Measurements from ENCODE around the gene SYAP1. TPM values are rescaled to one million over a fixed set of nuclear protein-coding genes. Genes with fewer than 3 reads are reported as not detected.

The SYAP1 gene
- total and polyA plus RNA-seq, 2 of the 8 experiments (the other 6 are each of a cell fraction or from before 2014, with no cell fraction given) = 2.9 to 20.3 TPM

DNA sequence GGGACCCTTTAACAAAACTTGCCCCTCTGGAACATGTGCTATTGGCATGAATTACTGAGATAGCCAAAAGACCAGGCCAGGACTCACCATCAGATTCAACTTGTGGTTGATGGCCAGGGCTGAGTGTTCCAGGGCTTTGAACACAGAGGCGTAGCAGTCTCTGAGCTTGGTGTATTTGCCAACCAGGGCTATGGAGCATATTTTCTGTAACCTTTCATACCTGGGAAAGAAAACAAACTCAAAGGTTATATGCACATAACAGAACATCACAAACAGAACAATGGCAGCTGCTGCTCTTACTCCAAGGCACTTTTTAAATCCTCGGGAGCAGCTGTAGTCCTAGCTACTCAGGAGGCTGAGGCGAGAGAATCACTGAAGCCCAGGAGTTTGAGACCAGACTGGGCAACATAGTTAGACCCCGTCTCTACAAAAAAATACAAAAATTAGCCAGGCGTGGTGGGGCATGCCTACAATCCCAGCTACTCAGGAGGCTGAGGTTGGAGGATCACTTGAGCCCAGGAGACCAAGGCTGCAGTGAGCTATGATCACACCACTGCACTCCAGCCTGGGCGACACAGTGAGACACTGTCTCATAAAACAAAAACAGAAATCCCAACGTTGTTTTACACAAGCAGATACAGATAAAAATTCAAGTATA lies 36.3 kb upstream of the SYAP1 start:
- Histone ChIP-seq H3K27ac (ENCODE audit: low read depth, low read length) (no peak overlapping the region), H3K4me3 (ENCODE audit: extremely low read depth in 1 of 4, insufficient read depth in 2 of 4, low read depth in 3 of 4, low read length in 4 of 4) (no peak overlapping the region), H4K20me1 (replicated peaks in 1 of 2; ENCODE audit: control insufficient read depth in 1 of 2, insufficient read depth in 2 of 2, low read length in 2 of 2) (no peaks in the 10 kb centered on the region), H2BK12ac (ENCODE audit: low read depth, low read length) (no peak overlapping the region), H3K18ac (ENCODE audit: extremely low read depth, low read length) (no peak overlapping the region), H2BK5ac (ENCODE audit: low read depth, low read length) (no peak overlapping the region), H3K79me1 (ENCODE audit: low read depth, low read length) (no peaks in the 10 kb centered on the region), H4K91ac (replicated peaks; ENCODE audit: insufficient read length, low read length) (no peak overlapping the region), H3K23me2 (ENCODE audit: low read depth, low read length) (no peaks in the 10 kb centered on the region), H2AK5ac (ENCODE audit: low read depth, low read length) (no peak overlapping the region), H3K14ac (ENCODE audit: insufficient read length) (no peak overlapping the region), H2BK120ac (replicated peaks; ENCODE audit: low read depth, low read length) (no peak overlapping the region), H2BK20ac (ENCODE audit: low read length) (no peak overlapping the region), H3K36me3 (ENCODE audit: control insufficient read depth in 2 of 4, insufficient read depth in 4 of 4, low read length in 3 of 4) (peaks cover 7 to 48% (median 21%) of the 10 kb centered on the region in 4 experiments; a peak in 6 of 8 replicates), H2BK15ac (ENCODE audit: low read length) (no peak overlapping the region), H3K23ac (ENCODE audit: insufficient read length) (no peak overlapping the region), H3K4me2 (ENCODE audit: insufficient read depth in 1 of 2, low read depth in 2 of 2, low read length in 2 of 2) (no peak overlapping the region), H2AFZ (ENCODE audit: low read length) (no peak overlapping the region), H3K9ac (replicated peaks in 1 of 4; ENCODE audit: extremely low read depth in 1 of 4, low read depth in 3 of 4, low read length in 3 of 4) (no peak overlapping the region), H3K4me1 (replicated peaks in 1 of 4; ENCODE audit: control insufficient read depth in 3 of 4, insufficient read depth in 4 of 4, low read length in 3 of 4) (no peaks in the 10 kb centered on the region), H3K4ac (replicated peaks; ENCODE audit: insufficient read length, low read depth, low read length) (no peak overlapping the region), H4K5ac (ENCODE audit: insufficient read length, low read depth, low read length) (no peak overlapping the region), H3K56ac (replicated peaks; ENCODE audit: insufficient read length, low read depth, low read length) (no peak overlapping the region), H3K9me3 (ENCODE audit: insufficient read depth in 2 of 2, low read depth in 1 of 2, low read length in 1 of 2) (no peaks in the 10 kb centered on the region), H3K79me2 (ENCODE audit: control insufficient read depth in 1 of 2, insufficient read depth in 2 of 2, low read length in 2 of 2) (no peaks in the 10 kb centered on the region), H4K8ac (ENCODE audit: extremely low read depth, insufficient read depth, low read length) (no peak overlapping the region), H3K27me3 (replicated peaks in 1 of 4; ENCODE audit: control insufficient read depth in 3 of 4, extremely low read depth in 1 of 4, insufficient read depth in 3 of 4, low read length in 3 of 4) (no peaks in the 10 kb centered on the region)
- FAIRE-seq = no peak
- 94% methylated on average over 4 of the region's 7 CpGs; no CpG with 5 or more reads in 1 of the 2 experiments for WGBS, 2 experiments (ENCODE audit: extremely low coverage in 1 of 2, insufficient coverage in 1 of 2, insufficient read length in 1 of 2, insufficient replicate concordance in 2 of 2, low coverage in 1 of 2, low lambda C conversion rate in 2 of 2, missing lambda C conversion rate in 1 of 2)
- ChIA-PET CTCF (ENCODE audit: partially characterized antibody) (interaction anchor here (1.5 to 1.6 kb wide), 2 partner anchors 13 to 14 kb away, joined by 3 to 6 read pairs; no protein-coding TSS in a partner anchor), POLR2A (ENCODE audit: partially characterized antibody) (interaction anchor here (0.6 to 1.1 kb wide), 2 partner anchors 14 to 255 kb away, joined by 3 to 4 read pairs; no protein-coding TSS in a partner anchor)
- no peak for DNase-seq (ENCODE audit: low read depth in 1 of 2, low spot score in 2 of 2)
- TF ChIP-seq GTF2F1 (IDR thresholded peaks at IDR 0.05; ENCODE audit: borderline replicate concordance, low read depth, low read length) (no peak), JUN (IDR thresholded peaks at IDR 0.05; ENCODE audit: low read depth, low read length) (no peak)
